PC-3 (cell line): Measurements from ENCODE around the gene ILKAP. TPM values are rescaled to one million over a fixed set of nuclear protein-coding genes. Genes with fewer than 3 reads are reported as not detected.

Experiments used
- ATAC-seq: fragments of 200-7000 bp; cut with Tn5 transposase; 2 replicates; pipeline ENCODE4 v1.9.1; 2020; ENCODE audit warnings: mild to moderate bottlenecking, moderate library complexity
- BruUV-seq: library from RNA; stranded (reverse); fragments of 400-500 nt; replicated peaks from 2 replicates; lab custom pipeline; 2021; lab: Mats Ljungman, UMichigan
- CTCF ChIA-PET: fragments of 300-600 bp; sonication (Branson Sonifier 250); formaldehyde crosslinking; loops from one replicate; lab custom pipeline; 2022; ENCODE audit warnings: antibody characterized with exemption; lab: Charles Lee
- POLR2A ChIA-PET: fragments of 300-600 bp; sonication (Branson Sonifier 250); formaldehyde crosslinking; loops from one replicate; lab custom pipeline; 2022; ENCODE audit warnings: antibody characterized with exemption; ENCODE audit not compliant: unreplicated experiment; lab: Charles Lee
- DNase-seq: peaks from one replicate; pipeline ENCODE4 v3.0.0-alpha.2; 2015
- H2AFZ ChIP-seq: fragments of 300-600 bp; sonication (generic); 2 replicates; pipeline ENCODE4 v1.6.0; 2016; ENCODE audit warnings: antibody characterized with exemption, low read length
- H3F3A ChIP-seq: fragments of 300-600 bp; sonication (generic); one replicate; pipeline ENCODE4 v1.6.0; 2017; ENCODE audit warnings: antibody characterized with exemption, low read length, control low read depth, mild to moderate bottlenecking; ENCODE audit not compliant: unreplicated experiment
- H3K27ac ChIP-seq: fragments of 300-600 bp; sonication (generic); 2 replicates; pipeline ENCODE4 v1.5.1; 2016; ENCODE audit warnings: mild to moderate bottlenecking, low read length
- H3K27me3 ChIP-seq: fragments of 300-600 bp; sonication (generic); 2 replicates; pipeline ENCODE4 v1.6.1; 2016; ENCODE audit warnings: low read length, mixed read lengths
- H3K36me3 ChIP-seq: fragments of 300-600 bp; sonication (generic); 2 replicates; pipeline ENCODE4 v1.6.1; 2016; ENCODE audit warnings: low read depth, mixed run types, low read length, mixed read lengths
- H3K4me1 ChIP-seq: fragments of 300-600 bp; sonication (generic); 2 replicates; pipeline ENCODE4 v1.5.1; 2016; ENCODE audit warnings: low read length; ENCODE audit not compliant: insufficient read depth
- H3K4me2 ChIP-seq: fragments of 300-600 bp; sonication (generic); 2 replicates; pipeline ENCODE4 v1.6.0; 2016; ENCODE audit warnings: low read length
- H3K4me3 ChIP-seq: fragments of 300-600 bp; sonication (generic); 2 replicates; pipeline ENCODE4 v1.5.1; 2016; ENCODE audit warnings: mild to moderate bottlenecking, low read length, mixed read lengths
- H3K79me2 ChIP-seq: fragments of 300-600 bp; sonication (generic); 2 replicates; pipeline ENCODE4 v1.6.1; 2017; ENCODE audit warnings: low read length, mixed read lengths
- H3K9ac ChIP-seq: fragments of 300-600 bp; sonication (generic); 2 replicates; pipeline ENCODE4 v1.6.0; 2016; ENCODE audit warnings: mild to moderate bottlenecking, low read length
- H3K9me2 ChIP-seq: fragments of 300-600 bp; sonication (generic); replicated peaks from 2 replicates; pipeline ENCODE4 v1.6.1; 2016; ENCODE audit warnings: mixed run types, low read length, mixed read lengths
- H3K9me3 ChIP-seq: fragments of 300-600 bp; sonication (generic); 2 replicates; pipeline ENCODE4 v1.6.1; 2016; ENCODE audit warnings: low read length, mixed read lengths
- H4K20me1 ChIP-seq: fragments of 300-600 bp; sonication (generic); 2 replicates; pipeline ENCODE4 v1.6.1; 2016; ENCODE audit warnings: low read length, mixed read lengths
- EZH2 ChIP-seq: fragments of 300-600 bp; sonication (generic); IDR thresholded peaks from one replicate; pipeline ENCODE4 v1.6.1; 2017; ENCODE audit warnings: antibody characterized with exemption, mild to moderate bottlenecking, low read length; ENCODE audit not compliant: unreplicated experiment
- EZH2phosphoT487 ChIP-seq: fragments of 300-600 bp; sonication (generic); IDR thresholded peaks from 2 replicates; pipeline ENCODE4 v1.6.1; 2018; ENCODE audit warnings: mild to moderate bottlenecking, antibody characterized with exemption, low read length, borderline replicate concordance
- intact Hi-C: fragments of 100-400 bp; cut with micrococcal nuclease; formaldehyde crosslinking; loops from 2 replicates; pipeline ENCODE4 v1.9.0; 2023
- total RNA-seq: library from RNA; depleted of rRNA; stranded (reverse); fragments of >200 nt; gene quantifications from 2 replicates; pipeline ENCODE4 v1.2.3, GENCODE V29; 2014
- TF ChIP-seq, protein P1 (sequence below): fragments of 300-600 bp; sonication (generic); conservative IDR thresholded peaks from 2 replicates; pipeline ENCODE4 v1.5.1; 2017; ENCODE audit warnings: antibody characterized with exemption, low read depth, mild to moderate bottlenecking, low read length

ILKAP gene
- total RNA-seq, 1 experiment from 2014 or later: 30.7 TPM

DNA sequence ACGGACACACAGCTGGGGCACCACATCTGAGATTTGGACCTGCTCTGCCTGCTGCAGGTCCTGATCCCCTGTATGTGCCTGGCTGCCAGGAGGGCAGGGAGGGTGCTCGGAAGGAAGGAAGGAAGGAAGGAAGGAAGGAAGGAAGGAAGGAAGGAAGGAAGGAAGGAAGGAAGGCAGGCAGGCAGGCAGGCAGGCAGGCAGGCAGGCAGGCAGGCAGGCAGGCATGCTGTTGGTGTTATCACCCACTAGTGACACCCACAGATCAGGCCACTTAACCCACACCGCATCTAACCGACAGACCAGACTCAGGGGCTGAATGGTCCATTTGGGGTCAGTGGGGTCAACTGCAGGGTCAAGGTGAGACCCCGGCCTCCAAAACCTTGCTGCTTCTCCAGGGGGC, 59.2 kb downstream of the ILKAP start:
- H3K9me2 ChIP-seq: no peaks in the 10 kb centered on the region
- intact Hi-C loops: no loop called here

DNA sequence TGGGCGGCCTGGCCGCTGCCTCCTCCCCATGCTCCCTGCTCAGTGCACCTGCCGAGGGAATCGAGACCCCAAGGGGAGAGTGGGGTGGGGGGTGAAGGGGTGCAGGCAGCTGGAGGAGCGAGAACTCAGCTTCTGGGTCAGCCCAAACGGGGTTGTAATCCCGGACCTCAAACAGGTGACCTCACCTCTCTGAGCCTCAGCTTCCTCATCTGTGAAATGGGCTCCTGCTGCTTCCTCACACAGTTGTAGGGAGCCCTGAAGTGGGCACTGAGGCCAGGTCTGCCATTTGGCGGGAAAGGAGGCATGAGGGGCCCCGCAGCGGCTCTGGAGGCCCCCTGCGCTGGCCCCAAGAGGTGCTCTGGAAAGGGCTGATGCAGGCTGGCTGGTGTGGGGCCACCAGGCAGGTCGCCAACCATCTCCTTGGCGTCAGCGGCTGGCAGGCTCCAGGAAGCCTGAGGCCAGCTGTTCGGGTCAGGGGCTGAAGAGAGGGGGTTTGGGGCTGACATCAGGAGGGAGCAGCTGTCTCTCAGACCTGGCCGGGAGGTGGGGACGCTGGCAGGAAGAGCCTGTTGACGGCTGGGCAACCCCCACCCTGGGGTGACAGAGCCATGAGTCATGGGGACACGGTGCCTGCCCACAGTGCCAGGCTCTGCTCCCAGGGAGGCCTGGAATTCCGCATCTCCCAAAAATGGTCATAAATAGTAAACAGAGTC, 60.1 kb downstream of the ILKAP start:
- ATAC-seq (peak; percentile 74), DNase-seq (peak; percentile 92)
- Histone ChIP-seq H3K27me3 (no peaks in the 10 kb centered on the region), H3K9me3 (no peaks in the 10 kb centered on the region), H3K27ac (no peak overlapping the region), H3K4me1 (peaks cover 30% of the 10 kb centered on the region), H3K9ac (no peak overlapping the region), H3K9me2 (no peaks in the 10 kb centered on the region), H3F3A (no peaks in the 10 kb centered on the region), H2AFZ (no peak overlapping the region), H3K4me3 (no peak overlapping the region; the same call in 1 of the 2 replicates), H3K4me2 (peak overlapping the region; percentile 72), H3K79me2 (no peaks in the 10 kb centered on the region), H3K36me3 (no peaks in the 10 kb centered on the region), H4K20me1 (no peaks in the 10 kb centered on the region)
- BruUV-seq: no TSS peak
- TF ChIP-seq EZH2phosphoT487: no peak
- TF ChIP-seq, protein P1, sequence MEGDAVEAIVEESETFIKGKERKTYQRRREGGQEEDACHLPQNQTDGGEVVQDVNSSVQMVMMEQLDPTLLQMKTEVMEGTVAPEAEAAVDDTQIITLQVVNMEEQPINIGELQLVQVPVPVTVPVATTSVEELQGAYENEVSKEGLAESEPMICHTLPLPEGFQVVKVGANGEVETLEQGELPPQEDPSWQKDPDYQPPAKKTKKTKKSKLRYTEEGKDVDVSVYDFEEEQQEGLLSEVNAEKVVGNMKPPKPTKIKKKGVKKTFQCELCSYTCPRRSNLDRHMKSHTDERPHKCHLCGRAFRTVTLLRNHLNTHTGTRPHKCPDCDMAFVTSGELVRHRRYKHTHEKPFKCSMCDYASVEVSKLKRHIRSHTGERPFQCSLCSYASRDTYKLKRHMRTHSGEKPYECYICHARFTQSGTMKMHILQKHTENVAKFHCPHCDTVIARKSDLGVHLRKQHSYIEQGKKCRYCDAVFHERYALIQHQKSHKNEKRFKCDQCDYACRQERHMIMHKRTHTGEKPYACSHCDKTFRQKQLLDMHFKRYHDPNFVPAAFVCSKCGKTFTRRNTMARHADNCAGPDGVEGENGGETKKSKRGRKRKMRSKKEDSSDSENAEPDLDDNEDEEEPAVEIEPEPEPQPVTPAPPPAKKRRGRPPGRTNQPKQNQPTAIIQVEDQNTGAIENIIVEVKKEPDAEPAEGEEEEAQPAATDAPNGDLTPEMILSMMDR: no peak
- TF ChIP-seq EZH2: no peak
- intact Hi-C loops: no loop called here
- ChIA-PET POLR2A (no interaction called here), CTCF (no interaction called here)

More for the DNA sequence above, 59.2 kb downstream of the ILKAP start:
- Histone ChIP-seq H4K20me1 (no peaks in the 10 kb centered on the region), H3F3A (no peaks in the 10 kb centered on the region), H3K36me3 (no peaks in the 10 kb centered on the region), H3K4me3 (no peak overlapping the region), H3K4me2 (peak overlapping the region; percentile 72; the same call in 1 of the 2 replicates), H3K27me3 (no peaks in the 10 kb centered on the region), H2AFZ (no peak overlapping the region), H3K9me3 (no peaks in the 10 kb centered on the region), H3K27ac (no peak overlapping the region), H3K79me2 (no peaks in the 10 kb centered on the region), H3K4me1 (peaks cover 30% of the 10 kb centered on the region), H3K9ac (no peak overlapping the region)
- TF ChIP-seq, protein P1: no peak
- TF ChIP-seq EZH2phosphoT487: no peak
- TF ChIP-seq EZH2: no peak
- ChIA-PET CTCF (no interaction called here), POLR2A (no interaction called here)
- BruUV-seq: no TSS peak
- no peak for DNase-seq
- no peak for ATAC-seq
